IMR-90 (cell line): ENCODE measurements around the gene SDK1.

ENCODE experiments used
- CEBPB ChIP-seq: IDR thresholded peaks from 2 replicates; pipeline ENCODE4 v1.6.1; 2012; ENCODE audit warnings: low read depth, low read length, improper control_type of control experiment
- CTCF ChIP-seq: conservative IDR thresholded peaks from 2 replicates; pipeline ENCODE4 v1.5.1; 2012; ENCODE audit warnings: mild to moderate bottlenecking, low read depth, low read length, improper control_type of control experiment
- ELK1 ChIP-seq: fragments of 150-350 bp; IDR thresholded peaks from 2 replicates; pipeline ENCODE4 v1.6.1; 2016; ENCODE audit warnings: low read depth, mild to moderate bottlenecking, low read length, moderate library complexity, borderline replicate concordance
- MXI1 ChIP-seq: IDR thresholded peaks from 2 replicates; pipeline ENCODE4 v1.6.1; 2012; ENCODE audit warnings: low read depth, mild to moderate bottlenecking, low read length, moderate library complexity, borderline replicate concordance
- NFE2L2 ChIP-seq: fragments of 150-350 bp; IDR thresholded peaks from 2 replicates; pipeline ENCODE4 v1.6.1; 2016; ENCODE audit warnings: low read depth, mild to moderate bottlenecking, low read length
- POLR2A ChIP-seq: IDR thresholded peaks from 2 replicates; pipeline ENCODE4 v1.6.1; 2012; ENCODE audit warnings: mild to moderate bottlenecking, low read depth, low read length
- RAD21 ChIP-seq: IDR thresholded peaks from 2 replicates; pipeline ENCODE4 v1.6.1; 2012; ENCODE audit warnings: low read length, improper control_type of control experiment

GRCh38 chr7:3378390-3379150 is 77.5 kb downstream of the SDK1 start:
- TF ChIP-seq POLR2A (no peak), NFE2L2 (no peak), CTCF (no peak), CEBPB (no peak), MXI1 (no peak), RAD21 (no peak), ELK1 (no peak)
